Mucosa of gallbladder (tissue), 1 donor: ENCODE results near the gene LAX1. TPM values are rescaled to one million over a fixed set of nuclear protein-coding genes. Genes with fewer than 3 reads are reported as not detected.
"Not testable (repeated sequence)": the region's sequence is repeated elsewhere in the genome, so short reads cannot be mapped to it uniquely, and the experiment has no call there.

Experiments used
- DNase-seq: peaks from one replicate; pipeline ENCODE4 v3.0.0-alpha.2; 2020; ENCODE audit warnings: low spot score
- total RNA-seq: library from RNA; stranded (reverse); gene quantifications from one replicate; pipeline ENCODE4 v1.2.1, GENCODE V29; 2021
- donor health status: DM: no; HTN: no; CAD: no.

The LAX1 gene
- 1.9 TPM for total RNA-seq

- DNase-seq = peak; percentile 36
Observed at GRCh38 chr1:203765029-203765837, at the start of gene LAX1. TSS of gene LAX1 (plus strand) at chr1:203765183. CDS start at chr1:203765566, 383 bp downstream.

GRCh38 chr1:203717120-203717519 lies 47.9 kb upstream of the LAX1 start:
- DNase-seq = no peak

- no peak for DNase-seq
Observed at GRCh38 chr1:203720242-203720641, 44.7 kb upstream of the LAX1 start.

- no peak for DNase-seq
Observed at GRCh38 chr1:203722909-203723308, 42.1 kb upstream of the LAX1 start.

- no peak for DNase-seq
Observed at GRCh38 chr1:203726417-203726867, 38.5 kb upstream of the LAX1 start.

GRCh38 chr1:203733009-203733863 lies 31.7 kb upstream of the LAX1 start:
- DNase-seq = no peak

GRCh38 chr1:203742436-203742835 lies 22.5 kb upstream of the LAX1 start:
- DNase-seq = no peak

GRCh38 chr1:203743091-203743571 lies 21.9 kb upstream of the LAX1 start:
- no peak for DNase-seq

GRCh38 chr1:203744075-203744972 lies 20.7 kb upstream of the LAX1 start:
- peak; percentile 45 for DNase-seq

- no peak for DNase-seq
Observed at GRCh38 chr1:203746281-203746680, 18.7 kb upstream of the LAX1 start.

GRCh38 chr1:203751051-203751450 lies 13.9 kb upstream of the LAX1 start:
- DNase-seq = no peak

GRCh38 chr1:203751618-203752361 lies 13.2 kb upstream of the LAX1 start:
- peak; percentile 26 for DNase-seq

GRCh38 chr1:203754455-203754864 lies 10.5 kb upstream of the LAX1 start:
- DNase-seq = no peak

- DNase-seq = no peak
Observed at GRCh38 chr1:203756036-203756435, 8.9 kb upstream of the LAX1 start.

- not testable (repeated sequence) for DNase-seq
Observed at GRCh38 chr1:203758749-203759148, 6.2 kb upstream of the LAX1 start.

- no peak for DNase-seq
Observed at GRCh38 chr1:203760506-203760905, 4.5 kb upstream of the LAX1 start.

- DNase-seq = not testable (repeated sequence)
Observed at GRCh38 chr1:203761958-203762357, 3.0 kb upstream of the LAX1 start.

- DNase-seq = no peak
Observed at GRCh38 chr1:203763505-203763904, 1.5 kb upstream of the LAX1 start.

GRCh38 chr1:203764105-203765028 lies 616 bp upstream of the LAX1 start:
- no peak for DNase-seq

GRCh38 chr1:203768256-203768655 lies 3.3 kb downstream of the LAX1 start:
- no peak for DNase-seq
